OCI-LY3 (cell line): ENCODE data around the gene PLXNA3.

ENCODE experiments used
- CTCF ChIP-seq: fragments of 200-600, 300-600 bp; sonication (generic); IDR thresholded peaks from 2 replicates; pipeline ENCODE4 v1.5.1; 2014; ENCODE audit warnings: antibody characterized with exemption, low read length, low read depth
- EZH2phosphoT487 ChIP-seq: fragments of 200-600 bp; shearing (Covaris generic); IDR thresholded peaks from 2 replicates; pipeline ENCODE4 v1.6.1; 2018; ENCODE audit warnings: antibody characterized with exemption, mixed run types, low read depth

DNA sequence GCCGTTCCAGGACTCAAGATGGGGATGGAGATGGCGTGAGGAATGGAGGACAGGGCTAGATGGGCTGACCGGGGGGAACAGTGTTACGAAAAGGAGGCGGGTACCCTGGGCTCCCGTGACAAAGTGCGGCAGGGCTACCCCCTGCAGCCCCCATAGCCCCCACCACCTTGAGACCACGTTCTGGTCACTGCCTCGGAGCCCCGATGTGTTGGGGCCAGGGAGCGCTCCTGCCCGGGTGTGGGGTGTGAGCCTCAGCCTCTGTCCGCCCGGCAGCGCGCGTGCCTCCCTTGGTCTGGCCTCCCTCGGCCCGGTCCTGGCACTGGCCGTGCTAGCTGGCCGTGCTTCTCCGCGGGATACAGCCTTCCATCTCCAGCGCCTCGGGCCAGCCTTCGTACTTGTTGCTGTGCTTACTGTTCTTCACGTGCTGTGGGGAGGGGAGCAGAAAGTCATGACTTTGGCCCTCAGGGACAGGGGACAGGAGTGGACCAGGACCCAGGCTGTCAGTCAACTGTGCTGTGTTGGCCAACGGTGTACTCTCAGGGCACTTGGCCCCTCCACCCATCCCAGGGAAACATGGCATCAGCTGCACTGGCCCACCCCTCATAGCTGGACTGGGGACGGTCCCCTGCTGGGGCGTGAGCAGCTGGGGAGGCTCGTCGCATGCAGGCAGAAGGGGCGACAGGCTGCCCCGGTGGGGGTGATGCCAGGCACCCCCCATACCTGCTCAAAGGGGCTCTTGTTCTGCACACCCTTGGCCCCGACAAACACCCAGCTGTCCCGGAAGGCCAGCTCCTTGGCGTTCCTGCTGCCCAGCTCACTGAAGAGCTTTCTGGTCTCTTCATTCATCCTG lies 48.6 kb downstream of the PLXNA3 start:
- no peak for TF ChIP-seq CTCF
- TF ChIP-seq EZH2phosphoT487: no peak
